ENCODE data around the gene CDC5L. TPM values are rescaled to one million over a fixed set of nuclear protein-coding genes. Genes with fewer than 3 reads are reported as not detected.

CDC5L gene
- total RNA-seq, 5 donors from 2014 or later (not counting 1 experiment from before 2014, with no cell fraction given), result 16.9 to 18.8 (median 17.9) TPM

DNA sequence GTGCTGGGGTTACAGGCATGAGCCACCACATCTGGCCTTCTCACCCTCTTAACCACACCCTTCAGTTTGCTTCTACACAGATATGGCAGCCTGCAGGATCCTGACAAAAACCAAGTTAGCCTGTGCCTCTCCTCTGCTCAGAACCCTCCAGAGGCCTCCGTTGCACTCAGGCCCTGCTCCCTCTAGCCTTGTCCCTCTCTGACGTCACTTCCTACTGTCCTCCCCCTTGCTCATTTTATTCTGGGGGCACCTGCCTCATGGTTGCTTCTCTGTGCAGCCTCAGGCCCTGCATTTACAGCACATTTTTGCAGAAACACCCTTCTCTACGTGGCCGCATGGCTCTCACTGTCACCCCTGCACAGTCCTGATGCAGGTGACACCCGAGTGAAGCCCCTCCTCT is 105.6 kb downstream of the CDC5L start:
- DNase-seq (no peak), ATAC-seq (replicated peaks in 1 of 4) (no peak)
- POLR2A ChIA-PET, result no interaction called here
- Histone ChIP-seq H3K4me1 (ENCODE audit: control insufficient read depth in 1 of 2, extremely low read depth in 1 of 2, insufficient read depth in 2 of 2, low read length in 2 of 2) (no peaks in the 10 kb centered on the region), H3K4me3 (ENCODE audit: control insufficient read depth in 1 of 2, extremely low read depth in 1 of 2, low read length in 1 of 2) (no peak overlapping the region), H3K36me3 (ENCODE audit: control insufficient read depth in 2 of 2, extremely low read depth in 1 of 2, insufficient read depth in 1 of 2, low read length in 1 of 2) (no peaks in the 10 kb centered on the region), H3K27me3 (replicated peaks in 1 of 2; ENCODE audit: control insufficient read depth in 2 of 2, extremely low read depth in 1 of 2, insufficient read depth in 2 of 2, low read length in 1 of 2) (peaks cover 0 to 24% of the 10 kb centered on the region in 2 experiments), H3K27ac (ENCODE audit: low read length) (no peak overlapping the region), H3K9me3 (no peaks in the 10 kb centered on the region)
- Mint-ChIP-seq H3K4me3 (no peak overlapping the region), H3K36me3 (no peaks in the 10 kb centered on the region), H3K4me1 (no peaks in the 10 kb centered on the region), H3K27me3 (peaks cover 5 to 8% of the 10 kb centered on the region in 2 donors), H3K9me3 (no peaks in the 10 kb centered on the region), H3K27ac (no peak overlapping the region)
- WGBS (ENCODE audit: insufficient coverage), result 94% methylated on average over 4 of the region's 5 CpGs
- CTCF ChIA-PET, result no interaction called here

DNA sequence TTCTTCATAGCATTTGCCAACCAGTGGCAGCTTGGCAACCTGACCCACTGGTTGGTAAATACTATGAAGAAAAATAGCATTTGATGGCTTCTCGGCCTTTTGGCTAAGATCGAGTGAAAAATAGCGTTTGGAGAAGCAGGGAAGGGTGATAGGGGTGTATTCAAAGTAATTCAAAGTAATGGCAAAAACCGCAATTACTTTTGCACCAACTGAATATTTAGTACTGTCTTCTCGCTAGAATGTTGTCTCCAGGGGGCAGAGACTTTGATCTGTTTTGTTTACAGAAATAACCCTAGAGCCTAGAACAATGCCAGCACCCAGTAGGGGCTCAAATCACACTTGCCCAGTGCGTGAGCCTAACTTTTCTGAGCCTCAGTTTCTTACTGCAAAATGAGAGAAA is 106.1 kb downstream of the CDC5L start:
- peaks cover 0 to 28% of the 10 kb centered on the region in 2 experiments for H3K27me3 ChIP-seq (replicated peaks in 1 of 2; ENCODE audit: control insufficient read depth in 2 of 2, extremely low read depth in 1 of 2, insufficient read depth in 2 of 2, low read length in 1 of 2)
- H3K27ac Mint-ChIP-seq, result no peak overlapping the region
- H3K4me3 Mint-ChIP-seq, result no peak overlapping the region
- ChIA-PET CTCF (no interaction called here), POLR2A (no interaction called here)
- H3K9me3 ChIP-seq, result no peaks in the 10 kb centered on the region
- H3K27ac ChIP-seq (ENCODE audit: low read length), result no peak overlapping the region
- H3K27me3 Mint-ChIP-seq, result peaks cover 5% of the 10 kb centered on the region in 2 donors
- no peaks in the 10 kb centered on the region for H3K4me1 Mint-ChIP-seq
- WGBS (ENCODE audit: insufficient coverage), result 90% methylated on average over 3 of the region's 6 CpGs
- DNase-seq (no peak), ATAC-seq (replicated peaks in 1 of 4) (no peak)
- H3K9me3 Mint-ChIP-seq, result no peaks in the 10 kb centered on the region
- H3K36me3 Mint-ChIP-seq, result no peaks in the 10 kb centered on the region
- no peaks in the 10 kb centered on the region for H3K4me1 ChIP-seq (ENCODE audit: control insufficient read depth in 1 of 2, extremely low read depth in 1 of 2, insufficient read depth in 2 of 2, low read length in 2 of 2)
- H3K36me3 ChIP-seq (ENCODE audit: control insufficient read depth in 2 of 2, extremely low read depth in 1 of 2, insufficient read depth in 1 of 2, low read length in 1 of 2), result no peaks in the 10 kb centered on the region
- H3K4me3 ChIP-seq (ENCODE audit: control insufficient read depth in 1 of 2, extremely low read depth in 1 of 2, low read length in 1 of 2), result no peak overlapping the region

DNA sequence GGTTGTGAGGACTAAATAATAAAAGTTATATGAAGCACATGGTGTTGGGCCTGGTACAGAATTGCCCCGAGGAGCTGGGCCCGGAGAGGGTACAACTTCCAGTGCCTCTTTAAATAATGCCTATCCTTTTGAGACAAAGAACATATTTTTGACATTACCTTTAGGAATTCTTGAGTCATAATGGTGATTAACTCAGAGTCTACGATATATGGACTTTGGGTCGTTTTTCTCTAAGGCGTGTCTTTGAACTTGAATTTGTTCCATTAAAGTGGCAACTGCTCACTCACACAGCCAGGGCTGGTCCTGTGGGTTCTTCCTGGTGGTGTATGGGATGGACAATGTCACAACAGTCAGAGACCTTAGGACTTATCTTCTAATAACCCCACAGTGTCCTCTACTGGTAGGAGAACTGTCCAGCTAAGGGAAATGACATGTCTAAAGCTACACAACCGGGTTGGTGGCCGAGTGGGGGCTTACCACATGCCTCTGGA is 106.5 kb downstream of the CDC5L start:
- peaks cover 2 to 5% of the 10 kb centered on the region in 2 donors for H3K27me3 Mint-ChIP-seq
- H3K27ac ChIP-seq (ENCODE audit: low read length), result no peak overlapping the region
- H3K4me3 ChIP-seq (ENCODE audit: control insufficient read depth in 1 of 2, extremely low read depth in 1 of 2, low read length in 1 of 2), result no peak overlapping the region
- H3K36me3 Mint-ChIP-seq, result no peaks in the 10 kb centered on the region
- H3K9me3 ChIP-seq, result no peaks in the 10 kb centered on the region
- no peaks in the 10 kb centered on the region for H3K4me1 ChIP-seq (ENCODE audit: control insufficient read depth in 1 of 2, extremely low read depth in 1 of 2, insufficient read depth in 2 of 2, low read length in 2 of 2)
- no peak overlapping the region for H3K27ac Mint-ChIP-seq
- H3K36me3 ChIP-seq (ENCODE audit: control insufficient read depth in 2 of 2, extremely low read depth in 1 of 2, insufficient read depth in 1 of 2, low read length in 1 of 2), result no peaks in the 10 kb centered on the region
- H3K4me3 Mint-ChIP-seq, result no peak overlapping the region
- ChIA-PET POLR2A (interaction anchor here in 1 of 2 donors (0.6 kb wide), 1 partner anchor 11 kb away, joined by 4 read pairs; no protein-coding TSS in a partner anchor), CTCF (no interaction called here)
- ATAC-seq (replicated peaks in 1 of 4) (no peak), DNase-seq (no peak)
- H3K9me3 Mint-ChIP-seq, result no peaks in the 10 kb centered on the region
- peaks cover 0 to 28% of the 10 kb centered on the region in 2 experiments for H3K27me3 ChIP-seq (replicated peaks in 1 of 2; ENCODE audit: control insufficient read depth in 2 of 2, extremely low read depth in 1 of 2, insufficient read depth in 2 of 2, low read length in 1 of 2)
- no peaks in the 10 kb centered on the region for H3K4me1 Mint-ChIP-seq
- WGBS (ENCODE audit: insufficient coverage), result 77% methylated on average over 2 of the region's 7 CpGs

DNA sequence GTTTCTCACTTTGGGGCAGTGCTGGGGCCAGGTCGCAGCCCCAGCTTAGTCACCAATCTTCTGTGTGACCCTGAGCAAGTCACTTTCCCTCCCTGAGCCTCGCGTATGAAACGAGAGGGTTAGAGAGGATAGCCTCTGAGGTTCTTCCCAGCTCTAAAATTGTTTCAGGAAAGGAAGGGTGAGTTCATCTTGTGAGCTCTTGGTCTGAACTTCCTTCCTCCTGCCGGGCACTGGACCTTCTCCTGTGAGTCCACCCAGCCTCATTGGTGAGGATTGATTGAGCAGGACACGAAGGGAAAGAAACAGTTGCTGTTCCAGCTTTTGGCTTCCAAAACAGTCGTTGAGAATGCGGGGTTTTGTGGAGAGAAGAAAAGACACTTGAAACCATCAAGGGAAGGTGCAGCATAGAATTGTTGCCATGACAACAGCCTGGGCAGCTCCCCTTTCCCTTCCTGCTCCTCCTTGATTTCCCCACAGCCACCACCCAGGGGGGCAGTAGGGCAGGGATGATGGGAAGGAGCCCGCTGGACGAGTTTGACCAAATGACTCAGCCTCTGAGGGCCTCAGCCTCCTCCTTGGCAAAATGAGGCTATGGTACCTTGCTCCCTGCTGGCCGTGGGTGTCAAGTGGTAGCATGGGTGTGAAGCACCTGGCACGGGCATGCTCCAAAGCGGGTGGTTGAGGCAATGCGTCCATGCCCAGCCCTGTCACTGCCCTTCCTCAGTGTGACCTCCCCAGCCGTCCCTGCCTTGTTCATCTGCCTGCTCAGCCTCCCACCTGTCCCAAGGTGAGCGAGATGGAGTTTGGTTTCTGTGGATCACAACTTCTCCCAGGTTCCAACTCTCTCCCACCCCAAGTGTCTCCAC is 107.8 kb downstream of the CDC5L start:
- Mint-ChIP-seq H3K4me1 (no peaks in the 10 kb centered on the region), H3K9me3 (no peaks in the 10 kb centered on the region), H3K27me3 (peaks cover 0 to 5% of the 10 kb centered on the region in 2 donors), H3K27ac (no peak overlapping the region), H3K4me3 (no peak overlapping the region), H3K36me3 (no peaks in the 10 kb centered on the region)
- Histone ChIP-seq H3K9me3 (no peaks in the 10 kb centered on the region), H3K27ac (ENCODE audit: low read length) (no peak overlapping the region), H3K4me1 (ENCODE audit: control insufficient read depth in 1 of 2, extremely low read depth in 1 of 2, insufficient read depth in 2 of 2, low read length in 2 of 2) (no peaks in the 10 kb centered on the region), H3K36me3 (ENCODE audit: control insufficient read depth in 2 of 2, extremely low read depth in 1 of 2, insufficient read depth in 1 of 2, low read length in 1 of 2) (no peaks in the 10 kb centered on the region), H3K4me3 (ENCODE audit: control insufficient read depth in 1 of 2, extremely low read depth in 1 of 2, low read length in 1 of 2) (no peak overlapping the region), H3K27me3 (replicated peaks in 1 of 2; ENCODE audit: control insufficient read depth in 2 of 2, extremely low read depth in 1 of 2, insufficient read depth in 2 of 2, low read length in 1 of 2) (peaks cover 0 to 33% of the 10 kb centered on the region in 2 experiments)
- ChIA-PET CTCF (no interaction called here), POLR2A (interaction anchor here in 1 of 2 donors (0.6 kb wide), 1 partner anchor 10 kb away, joined by 4 read pairs; no protein-coding TSS in a partner anchor)
- 69% methylated on average over 9 of the region's 16 CpGs for WGBS (ENCODE audit: insufficient coverage)
- DNase-seq (no peak), ATAC-seq (replicated peaks in 1 of 4) (no peak)

DNA sequence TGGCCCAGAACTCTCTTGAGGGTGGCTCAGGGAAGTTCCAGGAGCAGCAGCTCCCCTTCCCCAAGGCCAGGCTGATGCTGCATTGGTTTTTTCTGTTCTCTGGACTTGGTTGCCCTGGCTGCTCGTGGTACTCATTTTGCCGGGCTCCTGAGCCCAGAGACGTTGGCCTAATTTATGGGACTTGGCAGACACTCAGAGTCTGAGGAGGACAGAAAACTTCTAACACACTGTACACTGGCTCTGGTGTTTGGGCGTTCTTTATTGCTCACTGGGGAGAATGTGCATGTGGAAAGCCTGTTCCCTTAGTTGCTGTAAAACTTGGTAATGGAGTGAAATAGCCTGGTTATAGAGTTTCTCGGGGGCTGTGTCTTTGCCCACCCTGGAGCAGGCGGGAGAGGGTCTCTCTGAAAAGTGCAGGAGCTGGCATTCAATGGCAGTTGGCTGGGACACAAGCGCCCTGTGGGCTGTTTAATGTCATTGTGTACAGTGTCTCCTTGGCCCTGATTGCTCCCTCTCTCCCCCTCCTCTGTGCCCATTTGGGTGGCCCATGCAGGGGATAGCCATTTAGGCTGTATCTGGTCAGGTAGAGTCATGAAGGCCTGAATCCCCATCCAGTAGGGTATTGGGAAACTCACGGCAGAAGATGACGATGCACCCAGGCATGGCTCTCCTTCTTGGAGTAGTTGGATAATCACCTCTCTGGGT is 109.3 kb downstream of the CDC5L start:
- 100% methylated on average over 1 of the region's 9 CpGs for WGBS (ENCODE audit: insufficient coverage)
- no peak overlapping the region for H3K4me3 Mint-ChIP-seq
- DNase-seq, result no peak
- ChIA-PET POLR2A (no interaction called here), CTCF (no interaction called here)
- Histone ChIP-seq H3K27me3 (replicated peaks in 1 of 2; ENCODE audit: control insufficient read depth in 2 of 2, extremely low read depth in 1 of 2, insufficient read depth in 2 of 2, low read length in 1 of 2) (peaks cover 0 to 31% of the 10 kb centered on the region in 2 experiments), H3K4me1 (ENCODE audit: control insufficient read depth in 1 of 2, extremely low read depth in 1 of 2, insufficient read depth in 2 of 2, low read length in 2 of 2) (no peaks in the 10 kb centered on the region), H3K27ac (ENCODE audit: low read length) (no peak overlapping the region), H3K36me3 (ENCODE audit: control insufficient read depth in 2 of 2, extremely low read depth in 1 of 2, insufficient read depth in 1 of 2, low read length in 1 of 2) (no peaks in the 10 kb centered on the region), H3K9me3 (no peaks in the 10 kb centered on the region), H3K4me3 (ENCODE audit: control insufficient read depth in 1 of 2, extremely low read depth in 1 of 2, low read length in 1 of 2) (no peak overlapping the region)
- no peak overlapping the region for H3K27ac Mint-ChIP-seq
- H3K4me1 Mint-ChIP-seq, result no peaks in the 10 kb centered on the region
- no peaks in the 10 kb centered on the region for H3K9me3 Mint-ChIP-seq
- H3K36me3 Mint-ChIP-seq, result no peaks in the 10 kb centered on the region
- H3K27me3 Mint-ChIP-seq, result peaks cover 0 to 5% of the 10 kb centered on the region in 2 donors
- no peak for ATAC-seq (replicated peaks in 1 of 4)

DNA sequence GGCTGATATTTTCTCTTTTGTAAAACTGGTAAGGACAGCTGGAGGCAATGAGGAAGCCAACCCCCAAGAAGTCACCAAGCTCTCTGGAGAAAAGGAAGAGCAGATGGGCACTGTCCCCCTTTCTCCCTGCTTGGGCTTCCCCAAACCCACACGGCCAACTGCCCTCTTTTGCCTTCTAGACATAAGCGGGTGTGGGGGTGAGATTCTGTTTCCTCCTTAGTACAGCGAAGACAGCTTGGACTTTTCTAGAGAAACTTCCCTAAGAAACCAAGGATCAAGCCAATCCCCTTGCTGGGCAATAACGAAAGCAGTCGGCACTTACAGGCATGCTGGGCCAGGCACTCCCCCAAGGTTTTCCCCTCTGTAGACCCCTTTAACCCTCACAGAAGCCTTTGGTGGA is 110.3 kb downstream of the CDC5L start:
- no peak overlapping the region for H3K4me3 ChIP-seq (ENCODE audit: control insufficient read depth in 1 of 2, extremely low read depth in 1 of 2, low read length in 1 of 2)
- ChIA-PET CTCF (no interaction called here), POLR2A (no interaction called here)
- no peak for DNase-seq
- H3K27ac ChIP-seq (ENCODE audit: low read length), result no peak overlapping the region
- H3K27me3 Mint-ChIP-seq, result peaks cover 2 to 5% of the 10 kb centered on the region in 2 donors
- no peaks in the 10 kb centered on the region for H3K4me1 Mint-ChIP-seq
- no peaks in the 10 kb centered on the region for H3K9me3 Mint-ChIP-seq
- WGBS (ENCODE audit: insufficient coverage), result no CpG with 5 or more reads among the region's 5 CpGs
- H3K4me3 Mint-ChIP-seq, result no peak overlapping the region
- no peaks in the 10 kb centered on the region for H3K4me1 ChIP-seq (ENCODE audit: control insufficient read depth in 1 of 2, extremely low read depth in 1 of 2, insufficient read depth in 2 of 2, low read length in 2 of 2)
- H3K27me3 ChIP-seq (replicated peaks in 1 of 2; ENCODE audit: control insufficient read depth in 2 of 2, extremely low read depth in 1 of 2, insufficient read depth in 2 of 2, low read length in 1 of 2), result peaks cover 0 to 28% of the 10 kb centered on the region in 2 experiments
- ATAC-seq (replicated peaks in 1 of 4), result no peak
- H3K36me3 ChIP-seq (ENCODE audit: control insufficient read depth in 2 of 2, extremely low read depth in 1 of 2, insufficient read depth in 1 of 2, low read length in 1 of 2), result no peaks in the 10 kb centered on the region
- H3K9me3 ChIP-seq, result no peaks in the 10 kb centered on the region
- H3K27ac Mint-ChIP-seq, result no peak overlapping the region
- no peaks in the 10 kb centered on the region for H3K36me3 Mint-ChIP-seq
